NCI-H774 (cell line): ENCODE data around the gene SMARCD1.

ENCODE experiments used
- DNase-seq: peaks from one replicate; lab custom pipeline; 2025; lab: John Stamatoyannopoulos, UW

SMARCD1 gene

DNA sequence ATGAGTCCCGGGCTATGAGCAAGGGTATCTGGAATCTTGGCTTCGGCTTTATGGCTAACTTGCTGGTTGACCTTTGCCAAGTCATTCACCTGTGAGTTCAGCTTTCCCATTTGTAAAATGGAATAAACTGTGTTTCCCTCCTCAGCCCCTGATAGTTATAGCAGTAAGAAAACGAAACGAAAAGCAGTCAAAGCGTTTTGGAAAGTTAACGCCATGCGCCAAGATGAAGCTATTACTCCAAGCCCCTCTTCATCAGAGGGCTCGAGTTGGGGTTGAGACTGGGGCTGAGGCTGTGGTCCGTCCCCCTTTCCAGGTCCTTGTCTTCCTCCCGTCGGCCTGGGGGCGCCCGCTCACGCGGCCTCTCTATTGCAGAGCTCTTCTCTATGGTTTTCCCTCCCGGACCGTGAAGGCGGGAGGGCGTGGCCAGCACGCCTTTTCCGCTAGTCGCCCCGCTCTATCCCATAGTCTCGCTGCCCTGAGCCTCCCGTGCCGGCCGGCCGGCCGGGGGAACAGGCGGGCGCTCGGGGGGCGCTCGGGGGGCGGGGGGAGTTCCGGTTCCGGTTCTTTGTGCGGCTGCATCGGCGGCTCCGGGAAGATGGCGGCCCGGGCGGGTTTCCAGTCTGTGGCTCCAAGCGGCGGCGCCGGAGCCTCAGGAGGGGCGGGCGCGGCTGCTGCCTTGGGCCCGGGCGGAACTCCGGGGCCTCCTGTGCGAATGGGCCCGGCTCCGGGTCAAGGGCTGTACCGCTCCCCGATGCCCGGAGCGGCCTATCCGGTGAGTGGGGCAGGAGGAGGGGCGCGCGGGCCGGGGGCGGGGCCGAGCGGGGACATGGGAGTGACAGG is at the start of gene SMARCD1:
TSS of gene SMARCD1 (plus strand) at position 568 of the 840 bp plus-strand sequence. CDS start at position 596, 28 bp downstream.
- DNase-seq = peak; percentile 96

DNA sequence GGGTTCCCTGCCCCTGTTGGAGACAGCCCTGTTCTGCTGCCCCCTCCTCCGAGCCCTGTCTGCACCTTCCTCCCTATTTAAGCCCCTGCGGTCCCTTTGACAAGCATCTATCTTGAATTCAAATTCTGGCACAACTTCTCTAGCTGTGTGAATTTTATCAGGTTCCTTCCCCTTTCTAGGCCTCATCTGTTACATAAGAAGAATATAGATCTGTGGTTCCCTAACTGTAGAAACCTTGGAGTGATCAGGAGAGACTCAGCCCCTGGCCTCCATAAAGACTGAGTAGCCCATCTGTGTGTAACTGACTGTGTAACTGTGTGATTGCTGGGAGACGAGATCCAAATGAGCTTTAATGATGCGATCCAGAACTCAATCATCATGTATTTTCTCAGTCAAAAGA is 46.8 kb upstream of the SMARCD1 start:
- DNase-seq = no peak

DNA sequence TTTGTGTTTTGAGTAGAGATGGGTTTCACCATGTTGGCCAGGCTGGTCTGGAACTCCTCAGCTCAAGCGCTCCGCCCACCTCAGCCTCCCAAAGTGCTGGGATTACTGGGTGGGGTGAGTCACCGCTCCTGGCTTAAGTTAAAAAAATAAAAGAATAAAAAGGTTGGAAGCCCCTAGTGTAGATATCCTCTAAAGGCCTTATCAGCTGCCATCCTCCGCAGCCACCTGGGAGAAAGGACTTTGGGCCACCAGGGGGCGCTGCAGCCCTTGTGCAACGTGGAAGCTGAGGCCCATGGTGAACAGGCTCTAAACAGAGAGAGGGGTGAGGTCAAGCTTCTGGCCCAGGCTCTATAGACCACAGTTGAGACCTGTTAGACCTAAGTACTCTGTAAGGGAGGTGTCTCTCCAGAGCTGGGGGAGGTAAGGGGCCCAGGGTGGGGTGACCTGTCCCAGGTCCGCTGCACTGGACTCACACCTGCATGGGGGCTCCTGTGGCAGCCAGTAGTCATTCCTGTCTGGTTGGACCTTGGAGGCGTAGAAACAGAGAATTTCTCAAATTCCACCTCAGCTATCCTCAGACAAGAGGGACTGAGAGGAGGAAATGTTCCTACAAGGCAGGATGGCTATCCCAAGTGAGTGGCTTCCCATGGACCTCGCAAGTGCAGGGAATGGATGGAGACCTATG is 45.8 kb upstream of the SMARCD1 start:
- peak; percentile 75 for DNase-seq

DNA sequence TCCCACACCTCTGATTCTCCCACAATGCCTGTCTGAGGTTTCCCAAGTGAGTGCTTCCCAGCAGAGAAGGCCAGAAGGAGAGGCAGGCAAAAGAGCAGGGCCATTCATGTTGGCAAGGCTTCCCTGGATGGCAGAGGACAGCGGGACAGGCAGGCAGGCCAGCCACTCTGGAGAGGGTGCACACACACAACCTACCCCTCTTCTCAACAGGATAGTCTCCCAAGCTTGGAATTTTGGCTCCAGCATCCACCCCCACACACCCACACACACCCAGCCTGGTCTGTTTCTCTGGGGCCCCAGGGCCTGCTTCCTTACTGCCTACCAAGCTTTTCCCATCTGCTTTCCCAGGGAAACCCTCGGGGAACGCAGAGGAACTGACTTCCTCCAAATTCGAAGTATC is 44.5 kb upstream of the SMARCD1 start:
- DNase-seq = no peak

DNA sequence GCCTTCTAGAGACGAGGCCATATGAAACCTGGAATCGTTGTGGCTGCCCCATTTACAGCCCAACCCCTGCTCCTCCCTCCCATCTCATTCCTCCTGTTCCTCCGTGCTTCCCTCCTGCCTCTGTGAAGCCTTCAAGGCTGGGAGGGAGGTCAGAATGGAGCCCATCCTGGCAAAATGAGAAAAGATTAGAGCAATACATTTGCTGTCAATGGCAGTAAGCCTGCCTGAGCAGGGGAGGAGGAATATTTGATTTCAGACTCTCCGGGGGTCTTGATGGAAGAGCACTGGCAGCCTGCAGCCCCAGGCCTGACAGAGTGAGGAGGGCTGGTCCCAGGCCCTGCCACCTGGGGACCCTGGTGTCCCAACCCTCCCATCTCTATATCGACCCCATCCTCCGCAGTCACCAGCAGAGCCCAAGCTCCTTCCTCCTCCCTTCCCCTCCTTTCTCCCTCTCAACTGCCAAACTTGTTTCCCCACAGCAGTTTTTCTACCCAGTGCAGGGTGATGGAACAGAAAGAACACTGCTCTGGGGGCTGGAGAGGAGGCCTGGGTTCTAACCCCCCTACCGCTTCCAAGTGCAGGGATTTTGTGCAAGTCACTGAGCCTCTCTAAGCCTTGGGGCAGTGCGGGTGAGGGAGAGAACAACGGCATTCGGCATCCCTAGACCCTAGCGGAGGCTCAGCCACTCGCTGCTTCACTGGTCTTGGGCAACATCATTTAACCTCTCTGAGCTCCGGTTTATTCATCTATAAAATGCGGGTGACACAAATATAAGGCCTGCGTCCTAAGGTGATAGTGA is 43.9 kb upstream of the SMARCD1 start:
- DNase-seq = no peak

DNA sequence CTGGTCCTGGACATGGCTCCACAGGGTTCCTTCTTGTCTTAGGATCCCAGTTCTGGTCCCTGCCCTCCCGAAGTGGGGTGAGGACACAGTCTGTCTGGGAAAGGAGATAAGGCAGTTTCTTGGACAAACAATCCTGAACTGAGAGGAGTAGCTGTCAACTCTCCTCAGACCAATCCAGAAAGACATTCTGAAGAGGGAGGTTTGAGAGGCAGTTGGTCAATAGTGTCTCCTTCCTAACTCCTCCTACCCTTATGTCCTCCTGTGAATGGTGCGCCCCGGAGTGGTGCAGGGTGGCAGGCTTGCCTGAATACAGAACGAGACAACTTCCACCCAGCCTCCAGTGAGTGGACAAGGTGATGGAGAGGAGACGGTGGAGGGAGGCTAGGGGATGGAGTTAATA is 43.2 kb upstream of the SMARCD1 start:
- DNase-seq = no peak

DNA sequence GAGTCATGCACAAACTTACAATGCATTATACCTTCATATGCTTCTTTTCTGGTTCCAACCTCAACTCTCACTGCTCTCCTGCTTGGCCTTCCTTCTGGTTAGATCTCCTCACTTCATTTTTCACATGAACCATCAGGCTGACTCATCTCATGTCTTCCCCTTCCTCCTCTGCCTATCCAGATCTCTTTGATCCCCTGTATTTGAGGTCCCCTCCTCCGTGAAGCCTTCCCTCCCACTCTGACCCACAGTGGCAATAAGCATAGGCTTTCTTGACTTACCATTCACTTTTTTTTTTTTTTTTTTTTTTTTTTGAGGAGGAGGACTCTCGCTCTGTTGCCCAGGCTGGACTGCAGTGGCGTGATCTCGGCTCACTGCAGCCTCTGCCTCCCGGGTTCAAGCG is 42.4 kb upstream of the SMARCD1 start:
- DNase-seq = no peak

DNA sequence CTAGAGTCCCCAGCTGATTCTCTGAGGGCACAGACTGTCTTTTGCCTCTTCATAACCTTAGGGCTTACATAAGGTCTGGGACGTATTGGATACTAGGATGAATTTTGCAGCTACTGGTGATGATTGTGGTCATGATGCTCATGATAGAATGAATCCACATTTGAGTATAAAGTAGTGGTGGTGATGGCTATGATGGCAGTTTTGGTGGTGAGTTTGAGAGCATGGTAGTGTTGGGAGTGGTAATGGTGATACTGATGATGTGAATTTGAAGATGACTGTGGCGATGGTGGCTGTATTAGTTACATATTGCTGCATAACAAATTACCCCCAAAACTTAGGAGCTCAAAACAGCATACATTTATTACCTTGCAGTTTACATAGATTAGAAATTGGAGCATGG is 41.8 kb upstream of the SMARCD1 start:
- no peak for DNase-seq

DNA sequence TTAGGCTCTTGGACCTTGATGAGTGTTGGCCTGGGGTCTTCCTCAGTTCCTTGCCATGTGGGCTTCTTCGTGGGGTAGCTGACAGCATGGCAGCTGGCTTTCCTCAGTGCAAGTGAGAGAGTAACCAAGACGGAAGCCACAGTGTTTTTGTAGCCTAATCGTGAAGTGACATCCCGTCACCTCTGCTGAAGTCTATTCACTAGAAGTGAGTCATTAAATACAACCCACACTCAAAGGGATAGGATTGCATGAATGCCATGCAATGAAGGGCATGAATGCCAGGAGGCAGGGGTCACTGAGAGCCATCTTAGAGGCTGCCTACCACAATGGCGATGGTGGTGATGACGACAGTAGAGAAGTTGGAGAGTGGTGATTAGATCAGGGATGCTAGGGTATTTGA is 41.3 kb upstream of the SMARCD1 start:
- DNase-seq = no peak

DNA sequence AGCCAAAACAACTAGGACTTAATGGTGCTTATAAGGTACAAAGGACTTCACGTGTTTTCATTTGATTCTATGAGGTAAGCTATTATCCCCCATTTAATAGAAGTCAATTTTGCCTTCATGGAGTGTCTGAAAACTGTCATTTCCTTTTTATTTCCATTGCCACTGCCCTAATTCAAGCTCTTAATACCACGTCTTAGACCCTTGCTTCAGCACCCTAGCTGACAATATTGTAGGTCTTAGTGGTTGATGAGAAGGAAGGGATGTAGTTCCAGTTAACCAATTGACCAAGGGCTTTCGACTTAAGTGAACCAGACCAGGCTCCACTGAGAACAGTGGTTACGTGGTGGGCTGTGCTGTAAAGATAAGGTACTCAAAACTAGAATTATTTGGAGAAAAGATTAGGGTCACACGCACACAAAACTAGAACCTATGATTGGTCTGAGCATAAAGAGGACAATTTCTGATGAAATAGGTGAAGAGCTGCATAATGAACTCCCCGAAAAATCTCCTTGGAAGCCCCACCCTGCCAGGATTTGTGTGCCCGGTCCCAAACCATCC is 37.4 kb upstream of the SMARCD1 start:
- DNase-seq = no peak

DNA sequence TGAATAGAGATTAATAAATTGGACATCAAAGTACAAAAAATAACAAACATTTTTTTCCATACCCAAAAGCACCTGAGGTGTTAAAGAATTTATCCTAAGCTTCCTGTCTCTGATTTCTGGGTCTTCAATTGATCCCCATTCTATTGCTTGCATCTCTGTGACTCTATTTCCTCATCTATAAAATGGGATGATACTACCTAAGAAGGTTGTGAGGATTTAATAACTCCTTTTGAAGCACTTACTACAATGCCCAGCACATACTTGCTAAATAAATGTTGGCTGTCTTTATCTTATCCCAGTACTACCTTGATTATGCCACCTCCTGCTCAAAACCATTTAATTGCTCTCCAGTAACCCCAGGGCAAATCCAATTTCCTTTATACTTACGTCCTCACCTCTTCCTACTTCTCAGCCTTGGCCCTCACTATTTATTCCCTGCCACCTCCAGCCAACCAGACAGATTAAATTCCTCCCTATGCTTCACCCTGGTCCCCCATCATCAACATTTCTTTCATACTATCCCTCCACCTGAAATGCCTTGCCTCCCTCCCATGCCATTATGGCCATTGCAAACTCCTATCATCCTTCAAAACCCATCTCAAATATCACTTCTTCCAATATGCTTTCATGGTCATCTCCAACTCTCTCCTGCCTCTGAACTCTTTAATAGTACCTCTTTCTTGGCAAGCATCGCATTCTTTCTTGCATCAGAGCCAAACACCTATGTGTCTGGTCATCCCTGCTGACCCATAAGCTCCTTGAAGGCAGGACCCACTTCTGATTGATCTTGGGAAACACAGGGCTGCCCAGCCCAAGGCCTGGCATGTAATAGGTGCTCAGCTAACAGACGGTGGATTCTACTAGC is 35.7 kb upstream of the SMARCD1 start:
- DNase-seq = no peak

DNA sequence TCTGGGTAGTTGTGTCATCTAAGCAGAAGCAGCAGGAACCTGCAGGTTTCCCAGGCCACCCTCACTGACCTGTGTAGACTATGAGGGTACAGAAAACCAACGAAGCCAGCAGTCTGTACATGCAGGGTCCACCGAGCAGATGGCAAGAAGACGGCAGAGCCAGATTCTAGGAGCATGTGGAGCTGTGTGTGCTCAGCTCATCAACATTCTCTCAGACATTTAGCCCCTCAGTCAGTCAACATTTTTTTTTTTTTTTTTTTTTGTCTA is 35.1 kb upstream of the SMARCD1 start:
- DNase-seq = no peak

DNA sequence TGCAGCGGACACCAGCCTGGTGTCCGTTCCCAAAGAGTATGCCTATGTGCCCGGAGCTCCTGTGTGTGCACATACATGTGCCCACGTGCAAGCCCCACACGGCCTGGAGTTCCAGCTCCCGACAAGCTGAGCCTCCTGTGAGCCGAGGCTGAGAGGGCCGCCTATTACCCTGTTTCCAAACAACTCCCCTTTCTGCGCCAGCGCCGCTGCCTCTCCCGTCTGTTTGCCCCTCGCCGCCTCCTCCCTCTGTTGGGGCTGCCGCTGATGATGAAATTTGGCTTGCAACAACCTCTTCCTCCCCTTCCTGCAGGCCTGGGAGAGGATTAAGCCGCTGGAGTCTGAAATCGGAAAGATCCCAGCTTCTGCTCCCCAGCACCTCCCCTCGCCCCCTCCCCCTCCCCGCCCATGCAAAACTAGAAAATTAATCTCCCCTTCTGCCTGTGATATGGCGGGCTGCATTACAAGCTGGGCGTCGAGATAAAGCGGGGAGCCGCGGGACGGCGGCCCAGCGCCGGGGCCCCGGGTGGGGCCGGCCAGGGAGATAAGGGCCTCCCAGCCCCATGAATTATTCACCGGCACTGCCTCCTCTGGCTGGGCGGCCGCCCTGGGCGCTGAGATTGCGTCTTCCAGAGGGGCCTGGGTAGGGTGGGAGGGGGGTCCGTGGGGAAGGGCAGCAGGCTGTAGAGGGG is 34.6 kb upstream of the SMARCD1 start:
- no peak for DNase-seq

DNA sequence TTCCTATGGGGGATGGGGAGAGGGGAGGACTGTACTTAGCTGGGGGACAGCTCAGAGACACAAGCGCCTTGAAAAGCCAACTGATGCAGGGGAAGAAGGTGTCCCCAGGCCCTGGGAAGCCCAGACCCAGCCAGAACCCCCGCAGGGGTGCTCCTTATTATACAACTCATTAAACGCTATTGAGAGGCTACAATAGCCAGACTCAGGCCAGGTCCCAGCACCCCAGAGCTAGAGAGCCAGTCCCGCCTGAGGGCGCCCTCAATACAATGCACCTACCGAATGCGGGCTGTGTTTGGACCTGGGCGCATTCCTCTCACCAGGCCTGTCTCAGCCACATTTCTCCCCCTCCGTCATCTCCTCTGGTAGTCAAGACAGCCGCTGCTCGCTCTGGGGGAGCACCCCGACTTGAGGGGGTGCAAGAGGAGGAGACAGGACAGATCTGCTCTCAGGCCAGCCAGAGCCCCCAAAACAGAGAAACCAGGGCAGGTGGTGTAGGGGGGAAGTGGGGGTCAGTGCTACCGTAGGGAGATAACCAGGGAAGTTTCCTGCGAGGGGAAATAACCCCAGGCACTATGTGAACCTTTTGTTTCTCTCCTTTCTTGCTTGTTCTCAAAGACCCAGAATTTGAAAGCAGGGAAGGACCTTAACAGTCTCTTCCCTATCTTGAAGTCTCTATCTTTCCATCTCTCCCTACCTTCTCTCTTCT is 33.9 kb upstream of the SMARCD1 start:
- DNase-seq = no peak

DNA sequence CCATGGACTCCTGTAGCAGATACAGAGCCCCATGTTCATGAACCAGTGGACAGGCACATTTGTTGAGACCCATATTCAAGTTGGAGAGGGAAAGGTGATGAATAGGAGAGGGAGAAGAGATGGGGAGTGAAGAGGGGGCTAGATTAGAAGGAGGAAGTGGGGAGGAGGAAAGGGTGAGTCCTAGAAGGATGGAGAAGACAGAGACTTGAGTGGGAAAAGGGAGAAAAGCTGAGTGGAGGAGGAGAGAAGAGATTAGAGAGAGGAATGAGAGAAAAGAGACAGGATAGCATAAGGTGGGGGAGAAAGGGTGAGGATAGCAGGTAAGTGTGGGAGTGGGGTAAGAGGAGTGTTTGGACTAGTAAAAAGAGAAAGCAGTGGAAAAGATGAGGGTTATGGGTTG is 32.6 kb upstream of the SMARCD1 start:
- no peak for DNase-seq

DNA sequence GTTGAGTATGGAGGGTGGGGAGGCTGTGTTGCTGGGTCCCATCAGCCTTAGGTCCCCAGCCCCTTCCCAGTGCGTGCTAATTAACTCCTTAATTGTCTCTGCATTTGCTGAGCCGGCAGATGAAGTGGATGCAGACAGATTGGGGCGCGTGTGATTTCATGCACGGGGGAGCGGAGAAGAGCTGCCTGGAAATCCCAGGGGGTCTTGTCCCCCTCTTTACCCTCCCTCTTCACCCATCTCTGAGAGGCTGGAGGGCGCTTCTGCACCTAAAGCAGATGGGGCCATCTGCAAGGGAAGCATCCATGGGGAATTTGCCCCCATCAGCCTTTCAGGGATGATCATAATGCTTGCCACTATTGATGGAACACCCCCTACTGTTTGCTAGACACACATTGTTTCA is 32.2 kb upstream of the SMARCD1 start:
- DNase-seq = no peak

DNA sequence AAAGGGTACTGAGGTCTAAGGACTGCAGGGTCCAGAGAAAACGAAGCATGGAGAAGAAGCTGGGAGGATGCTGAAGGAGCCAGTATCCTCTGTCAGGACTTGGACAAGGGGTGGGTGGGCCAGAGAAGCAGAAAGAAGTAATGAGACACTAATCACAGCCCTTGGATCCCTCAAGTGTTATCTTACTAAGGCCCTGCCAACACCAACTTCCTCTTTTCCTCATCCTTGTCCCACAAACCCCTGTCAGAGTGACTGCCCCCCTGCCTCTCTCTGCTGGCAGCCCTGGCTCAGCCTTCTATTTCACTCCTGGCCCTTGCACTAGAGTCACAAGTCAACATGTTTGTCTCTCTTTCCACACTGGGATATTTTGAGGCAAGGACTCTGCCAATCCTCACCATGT is 31.6 kb upstream of the SMARCD1 start:
- DNase-seq = no peak

DNA sequence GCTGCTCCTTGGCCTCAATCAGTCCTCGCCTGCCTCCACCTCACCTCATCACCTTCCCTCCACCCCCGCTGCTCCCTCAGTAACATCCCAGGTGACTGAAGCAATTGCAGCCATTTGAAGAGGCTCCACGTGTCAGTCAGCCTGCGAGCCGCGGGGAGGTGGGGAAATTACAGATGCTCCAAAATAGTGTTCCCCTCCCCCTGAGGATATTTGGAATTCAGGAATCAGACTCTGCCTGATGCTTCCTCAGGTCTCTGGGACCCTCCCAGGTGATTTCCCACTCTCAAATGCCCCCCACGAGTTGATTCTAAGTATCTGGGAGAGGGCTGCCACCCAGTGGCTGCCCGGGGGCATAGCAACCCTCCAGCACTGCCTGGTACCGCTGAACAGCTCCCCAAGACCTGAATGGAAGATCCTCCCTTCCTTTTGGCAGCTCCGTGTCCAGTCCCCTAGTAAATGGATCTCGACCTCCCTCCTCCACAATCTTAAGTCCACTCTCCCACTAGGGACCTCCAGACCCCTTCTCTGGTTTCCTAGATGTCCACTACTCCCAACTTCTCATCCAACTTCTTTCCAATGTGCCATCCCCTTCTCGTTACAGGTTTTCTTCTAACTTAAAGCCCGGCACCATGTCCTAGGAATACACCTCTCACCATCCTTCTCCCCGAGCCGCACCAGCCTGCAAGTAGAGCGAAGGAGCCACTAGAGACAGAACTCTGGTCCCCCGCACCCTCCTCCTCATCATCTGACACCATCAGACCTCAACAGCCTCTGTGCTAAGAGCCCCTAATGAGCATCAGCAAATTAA is 29.1 kb upstream of the SMARCD1 start:
- peak; percentile 19 for DNase-seq

DNA sequence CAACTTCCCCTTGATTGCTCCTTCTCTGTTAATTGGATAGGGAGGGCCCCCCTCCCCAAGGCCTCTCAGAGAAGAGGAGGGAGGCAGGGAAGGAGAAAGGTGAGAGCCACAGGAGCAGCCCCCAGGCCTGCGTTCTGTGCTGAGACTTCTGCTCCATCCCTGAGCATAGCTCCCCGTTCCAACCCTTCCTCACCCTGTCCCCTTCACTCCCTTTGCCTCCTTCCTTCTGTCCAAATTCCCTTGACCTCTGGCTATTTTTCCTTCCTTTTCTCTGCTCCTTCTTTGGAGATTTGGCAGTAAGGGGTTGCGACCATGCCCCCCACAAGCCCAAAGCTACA is 28.5 kb upstream of the SMARCD1 start:
- DNase-seq = no peak
